Duodenal mucosa (tissue), 2 donors: Measurements from ENCODE around the gene TMEM117.

Source experiments
- H3K27ac ChIP-seq: one replicate; pipeline ENCODE4 v1.7.0; 2013; ENCODE audit warnings: low read depth, low read length
- H3K27me3 ChIP-seq, 2 donors: one replicate each; pipeline ENCODE4 v1.7.0; 2013; ENCODE audit warnings: low read length in 2 of 2, control low read depth in 1 of 2; ENCODE audit not compliant: insufficient read depth in 2 of 2, control insufficient read depth in 1 of 2
- H3K36me3 ChIP-seq, 2 donors: one replicate each; pipeline ENCODE4 v1.7.0; 2013; ENCODE audit warnings: low read length in 2 of 2, control low read depth in 1 of 2; ENCODE audit not compliant: insufficient read depth in 2 of 2, control insufficient read depth in 1 of 2
- H3K4me1 ChIP-seq, 2 donors: one replicate each; pipeline ENCODE4 v1.7.0; 2013; ENCODE audit warnings: low read length in 2 of 2, control low read depth in 1 of 2; ENCODE audit not compliant: insufficient read depth in 2 of 2, control insufficient read depth in 1 of 2
- H3K4me3 ChIP-seq, 2 donors: one replicate each; pipeline ENCODE4 v1.7.0; 2013; ENCODE audit warnings: low read length in 2 of 2, low read depth in 1 of 2
- H3K9ac ChIP-seq, 2 donors: one replicate each; pipeline ENCODE4 v1.7.0; 2013; ENCODE audit warnings: low read length in 2 of 2, low read depth in 1 of 2
- H3K9me3 ChIP-seq, 2 donors: one replicate each; pipeline ENCODE4 v1.7.0; 2013; ENCODE audit warnings: low read length in 2 of 2, control low read depth in 1 of 2; ENCODE audit not compliant: control insufficient read depth in 1 of 2

TMEM117 gene

DNA sequence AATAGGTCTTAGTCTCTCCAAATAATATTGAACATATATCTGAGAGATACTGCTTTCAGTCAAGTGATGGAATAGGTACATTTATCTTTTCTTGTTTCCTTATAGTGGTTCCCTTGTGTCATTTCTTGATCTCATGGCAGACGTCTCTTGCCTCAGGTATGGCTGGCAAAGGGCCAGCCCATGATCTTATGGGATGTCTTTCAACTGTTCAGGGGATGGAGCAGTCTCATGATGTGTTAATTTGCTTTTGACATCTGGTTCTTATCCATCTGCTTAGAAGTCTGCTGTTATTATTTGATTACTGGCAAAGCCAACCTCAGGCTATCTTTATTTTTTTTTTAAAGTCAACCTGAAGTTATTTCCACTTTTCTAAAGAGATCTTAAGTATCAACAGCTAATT, 262.9 kb downstream of the TMEM117 start:
- Histone ChIP-seq H3K36me3 (no peaks in the 10 kb centered on the region), H3K4me3 (no peak overlapping the region), H3K4me1 (no peaks in the 10 kb centered on the region), H3K27me3 (no peaks in the 10 kb centered on the region), H3K9me3 (peaks cover 0 to 3% of the 10 kb centered on the region in 2 donors), H3K9ac (no peak overlapping the region), H3K27ac (no peak overlapping the region)

GRCh38 chr12:44099486-44099885, 263.6 kb downstream of the TMEM117 start:
- H3K4me1 ChIP-seq: no peaks in the 10 kb centered on the region
- no peak overlapping the region for H3K9ac ChIP-seq
- no peaks in the 10 kb centered on the region for H3K36me3 ChIP-seq
- no peak overlapping the region for H3K27ac ChIP-seq
- H3K9me3 ChIP-seq: peaks cover 0 to 3% of the 10 kb centered on the region in 2 donors
- no peaks in the 10 kb centered on the region for H3K27me3 ChIP-seq
- H3K4me3 ChIP-seq: no peak overlapping the region

GRCh38 chr12:44100264-44100663, 264.4 kb downstream of the TMEM117 start:
- Histone ChIP-seq H3K9ac (no peak overlapping the region), H3K27me3 (no peaks in the 10 kb centered on the region), H3K9me3 (peaks cover 0 to 3% of the 10 kb centered on the region in 2 donors), H3K27ac (no peak overlapping the region), H3K36me3 (no peaks in the 10 kb centered on the region), H3K4me1 (no peaks in the 10 kb centered on the region), H3K4me3 (no peak overlapping the region)

DNA sequence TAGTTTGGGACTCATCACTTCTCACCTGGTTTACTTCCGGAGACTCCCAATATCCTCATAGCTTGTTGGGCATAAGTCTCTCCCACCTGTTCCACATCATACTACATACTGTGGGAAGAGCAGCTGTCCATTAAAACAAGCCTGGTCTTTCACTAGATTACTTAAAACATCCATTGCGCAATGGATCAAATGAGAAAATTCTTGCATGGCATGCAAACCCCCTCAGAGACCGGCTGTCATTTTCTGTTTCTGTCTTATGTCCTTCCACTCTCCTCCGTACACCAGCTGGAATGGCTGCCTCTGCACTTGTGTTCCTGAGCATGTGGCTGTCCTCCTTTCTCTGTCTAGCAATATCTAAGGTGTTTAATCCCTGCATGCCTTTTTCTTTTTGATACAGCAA, 265.6 kb downstream of the TMEM117 start:
- H3K9ac ChIP-seq: no peak overlapping the region
- H3K27me3 ChIP-seq: no peaks in the 10 kb centered on the region
- no peaks in the 10 kb centered on the region for H3K36me3 ChIP-seq
- no peaks in the 10 kb centered on the region for H3K4me1 ChIP-seq
- H3K4me3 ChIP-seq: no peak overlapping the region
- H3K9me3 ChIP-seq: peaks cover 0 to 3% of the 10 kb centered on the region in 2 donors
- H3K27ac ChIP-seq: no peak overlapping the region

DNA sequence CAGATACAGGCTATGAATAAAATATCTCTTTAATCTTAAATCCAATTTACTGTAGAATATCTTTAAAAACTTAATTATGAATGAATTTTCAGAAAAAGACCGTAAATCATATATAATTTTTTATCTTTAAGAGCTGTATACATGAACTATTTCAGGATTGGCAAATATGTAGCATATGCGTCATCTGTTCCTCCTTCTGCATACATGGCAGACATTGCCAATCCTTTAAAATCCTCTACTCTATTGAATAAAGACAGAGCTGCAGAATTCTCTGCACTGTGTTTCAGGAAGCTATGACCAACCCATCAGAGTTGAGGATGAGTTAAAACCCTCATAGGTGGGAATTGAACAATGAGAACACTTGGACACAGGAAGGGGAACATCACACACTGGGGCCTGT, 279.0 kb downstream of the TMEM117 start:
- Histone ChIP-seq H3K36me3 (no peaks in the 10 kb centered on the region), H3K9ac (no peak overlapping the region), H3K4me1 (no peaks in the 10 kb centered on the region), H3K27ac (no peak overlapping the region), H3K27me3 (no peaks in the 10 kb centered on the region), H3K9me3 (peaks cover 0 to 2% of the 10 kb centered on the region in 2 donors), H3K4me3 (no peak overlapping the region)

DNA sequence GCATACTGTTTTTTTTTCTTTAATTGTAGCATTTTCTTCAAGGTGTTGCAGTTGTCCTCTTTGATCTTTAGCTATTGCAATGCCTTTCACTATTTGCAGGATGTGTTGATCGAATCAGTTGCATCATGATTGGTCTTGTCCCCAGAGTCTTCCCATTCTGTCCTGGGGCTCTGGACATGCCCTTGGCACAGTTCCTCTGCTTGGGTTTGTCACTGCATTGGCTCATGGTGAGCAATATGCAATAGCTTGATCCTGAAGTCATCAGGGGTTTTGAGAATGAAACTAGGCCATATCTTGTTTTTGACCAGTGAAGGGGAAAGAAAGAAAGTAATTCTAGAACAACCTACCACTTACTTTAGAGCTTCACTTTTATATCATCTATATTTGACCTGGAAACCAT, 281.5 kb downstream of the TMEM117 start:
- Histone ChIP-seq H3K4me1 (no peaks in the 10 kb centered on the region), H3K36me3 (no peaks in the 10 kb centered on the region)

GRCh38 chr12:44118946-44119345, 283.1 kb downstream of the TMEM117 start:
- Histone ChIP-seq H3K4me3 (no peak overlapping the region), H3K36me3 (no peaks in the 10 kb centered on the region), H3K27ac (no peak overlapping the region)

More for the DNA sequence above, 281.5 kb downstream of the TMEM117 start:
- no peak overlapping the region for H3K27ac ChIP-seq
- H3K4me3 ChIP-seq: no peak overlapping the region
- peaks cover 2 to 10% of the 10 kb centered on the region in 2 donors for H3K9me3 ChIP-seq
- H3K9ac ChIP-seq: no peak overlapping the region
- no peaks in the 10 kb centered on the region for H3K27me3 ChIP-seq

GRCh38 chr12:44126806-44127205, 290.9 kb downstream of the TMEM117 start:
- no peak overlapping the region for H3K27ac ChIP-seq
- H3K4me3 ChIP-seq: no peak overlapping the region
- H3K27me3 ChIP-seq: no peaks in the 10 kb centered on the region
- H3K4me1 ChIP-seq: no peaks in the 10 kb centered on the region
- no peaks in the 10 kb centered on the region for H3K36me3 ChIP-seq
- H3K9me3 ChIP-seq: peaks cover 0 to 10% of the 10 kb centered on the region in 2 donors
- no peak overlapping the region for H3K9ac ChIP-seq

More at GRCh38 chr12:44118946-44119345, 283.1 kb downstream of the TMEM117 start:
- Histone ChIP-seq H3K27me3 (no peaks in the 10 kb centered on the region), H3K9ac (no peak overlapping the region), H3K9me3 (peaks cover 2 to 20% of the 10 kb centered on the region in 2 donors), H3K4me1 (no peaks in the 10 kb centered on the region)

DNA sequence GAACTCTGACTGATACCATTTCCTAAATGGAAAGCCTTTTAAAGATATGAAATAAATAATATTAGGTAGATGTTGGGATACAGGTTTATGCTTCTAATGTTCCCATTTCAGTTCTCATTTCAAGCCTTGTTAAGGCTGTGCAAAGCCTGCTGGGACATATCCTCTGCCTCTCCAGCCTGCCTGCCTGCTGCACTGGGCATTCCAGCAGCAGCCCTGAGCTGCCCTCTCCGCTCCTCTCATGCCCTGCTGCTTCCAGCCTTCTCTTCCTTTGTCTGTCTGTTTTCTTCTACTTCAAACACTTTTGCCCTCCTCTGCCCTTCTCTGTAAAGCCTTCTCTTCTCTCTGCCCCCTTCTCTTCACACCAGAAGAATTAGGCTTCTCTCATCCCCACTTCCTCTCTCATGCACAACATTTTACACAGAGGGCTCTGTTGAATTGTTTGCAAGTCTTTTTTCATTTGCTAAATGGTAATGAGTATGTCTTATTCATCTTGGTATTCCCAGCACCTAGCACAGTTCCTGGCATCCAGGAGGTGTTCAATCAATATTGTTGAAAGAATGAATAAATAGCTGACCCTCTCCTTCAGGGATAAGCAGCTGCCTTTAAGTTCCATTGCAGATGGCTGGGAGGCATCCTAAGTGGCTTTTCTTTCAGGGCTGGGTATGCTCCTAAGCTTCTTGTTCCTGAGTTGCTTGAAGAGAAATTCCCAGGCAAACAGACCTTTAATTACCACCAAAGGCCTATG, 292.3 kb downstream of the TMEM117 start:
- Histone ChIP-seq H3K4me3 (no peak overlapping the region), H3K27me3 (no peaks in the 10 kb centered on the region), H3K4me1 (no peaks in the 10 kb centered on the region), H3K9ac (no peak overlapping the region), H3K9me3 (peaks cover 0 to 1% of the 10 kb centered on the region in 2 donors), H3K36me3 (no peaks in the 10 kb centered on the region), H3K27ac (no peak overlapping the region)

GRCh38 chr12:44143175-44143574, 307.3 kb downstream of the TMEM117 start:
- peaks cover 0 to 3% of the 10 kb centered on the region in 2 donors for H3K36me3 ChIP-seq
- no peaks in the 10 kb centered on the region for H3K27me3 ChIP-seq
- H3K4me1 ChIP-seq: no peaks in the 10 kb centered on the region
- no peak overlapping the region for H3K9ac ChIP-seq
- H3K9me3 ChIP-seq: no peaks in the 10 kb centered on the region
- H3K4me3 ChIP-seq: no peak overlapping the region
- H3K27ac ChIP-seq: no peak overlapping the region
